Stimulated activated CD8-positive, alpha-beta memory T cell treated with anti-CD3 and anti-CD28 coated beads, Interleukin-4, amount 100 ng/mL, for 48 hours (primary cell): ENCODE results near the gene MYO1H.
"Not testable (repeated sequence)": the region's sequence is repeated elsewhere in the genome, so short reads cannot be mapped to it uniquely, and the experiment has no call there.

Experiments
- DNase-seq: peaks from one replicate; pipeline ENCODE4 v3.0.0-alpha.2; 2020

MYO1H gene

GRCh38 chr12:109347589-109347988 is at the start of gene MYO1H:
Gene MYO1H, plus strand, starts transcription at chr12:109347900. Its CDS starts 61 bp downstream, at chr12:109347961.
- no peak for DNase-seq

GRCh38 chr12:109299849-109300248 is 47.9 kb upstream of the MYO1H start:
- no peak for DNase-seq

GRCh38 chr12:109301643-109302168 is 46.0 kb upstream of the MYO1H start:
- no peak for DNase-seq

GRCh38 chr12:109302358-109302757 is 45.3 kb upstream of the MYO1H start:
- no peak for DNase-seq

- no peak for DNase-seq
Measured at GRCh38 chr12:109302770-109303169, 44.9 kb upstream of the MYO1H start.

GRCh38 chr12:109304485-109304884 is 43.2 kb upstream of the MYO1H start:
- DNase-seq, result no peak

GRCh38 chr12:109305547-109305946 is 42.2 kb upstream of the MYO1H start:
- no peak for DNase-seq

GRCh38 chr12:109307051-109307450 is 40.6 kb upstream of the MYO1H start:
- DNase-seq, result no peak

GRCh38 chr12:109308534-109309380 is 38.9 kb upstream of the MYO1H start, which contains the start of gene FOXN4:
Gene FOXN4, minus strand, starts transcription at chr12:109309284. Its CDS starts 963 bp downstream, at chr12:109308321.
- no peak for DNase-seq

- peak; percentile 29 for DNase-seq
Measured at GRCh38 chr12:109309381-109310246, 38.1 kb upstream of the MYO1H start.

GRCh38 chr12:109310247-109311125 is 37.2 kb upstream of the MYO1H start:
- peak; percentile 34 for DNase-seq

- not testable (repeated sequence) for DNase-seq
Measured at GRCh38 chr12:109321294-109321693, 26.4 kb upstream of the MYO1H start.

GRCh38 chr12:109329003-109329402 is 18.7 kb upstream of the MYO1H start:
- no peak for DNase-seq

GRCh38 chr12:109329686-109330085 is 18.0 kb upstream of the MYO1H start:
- no peak for DNase-seq

GRCh38 chr12:109330282-109331230 is 17.1 kb upstream of the MYO1H start:
- DNase-seq, result no peak

GRCh38 chr12:109331301-109331952 is 16.3 kb upstream of the MYO1H start:
- no peak for DNase-seq

- DNase-seq, result no peak
Measured at GRCh38 chr12:109334887-109335286, 12.8 kb upstream of the MYO1H start.

GRCh38 chr12:109336593-109336992 is 11.1 kb upstream of the MYO1H start:
- no peak for DNase-seq

- DNase-seq, result no peak
Measured at GRCh38 chr12:109343677-109344076, 4.0 kb upstream of the MYO1H start.

GRCh38 chr12:109345428-109345827 is 2.3 kb upstream of the MYO1H start:
- DNase-seq, result no peak

GRCh38 chr12:109346920-109347319 is 780 bp upstream of the MYO1H start:
- DNase-seq, result peak; percentile 39
